NOMO-1 treated with dmso at 0.1 percent for 144 hours (cell line): ENCODE results near the gene RAPSN.
A peak's percentile ranks its signal among the peaks of the same experiment; 100 is the strongest.

Experiments
- DNase-seq: peaks from one replicate; lab custom pipeline; 2025; ENCODE audit not compliant: unreplicated experiment; lab: John Stamatoyannopoulos, UW

RAPSN gene

DNA sequence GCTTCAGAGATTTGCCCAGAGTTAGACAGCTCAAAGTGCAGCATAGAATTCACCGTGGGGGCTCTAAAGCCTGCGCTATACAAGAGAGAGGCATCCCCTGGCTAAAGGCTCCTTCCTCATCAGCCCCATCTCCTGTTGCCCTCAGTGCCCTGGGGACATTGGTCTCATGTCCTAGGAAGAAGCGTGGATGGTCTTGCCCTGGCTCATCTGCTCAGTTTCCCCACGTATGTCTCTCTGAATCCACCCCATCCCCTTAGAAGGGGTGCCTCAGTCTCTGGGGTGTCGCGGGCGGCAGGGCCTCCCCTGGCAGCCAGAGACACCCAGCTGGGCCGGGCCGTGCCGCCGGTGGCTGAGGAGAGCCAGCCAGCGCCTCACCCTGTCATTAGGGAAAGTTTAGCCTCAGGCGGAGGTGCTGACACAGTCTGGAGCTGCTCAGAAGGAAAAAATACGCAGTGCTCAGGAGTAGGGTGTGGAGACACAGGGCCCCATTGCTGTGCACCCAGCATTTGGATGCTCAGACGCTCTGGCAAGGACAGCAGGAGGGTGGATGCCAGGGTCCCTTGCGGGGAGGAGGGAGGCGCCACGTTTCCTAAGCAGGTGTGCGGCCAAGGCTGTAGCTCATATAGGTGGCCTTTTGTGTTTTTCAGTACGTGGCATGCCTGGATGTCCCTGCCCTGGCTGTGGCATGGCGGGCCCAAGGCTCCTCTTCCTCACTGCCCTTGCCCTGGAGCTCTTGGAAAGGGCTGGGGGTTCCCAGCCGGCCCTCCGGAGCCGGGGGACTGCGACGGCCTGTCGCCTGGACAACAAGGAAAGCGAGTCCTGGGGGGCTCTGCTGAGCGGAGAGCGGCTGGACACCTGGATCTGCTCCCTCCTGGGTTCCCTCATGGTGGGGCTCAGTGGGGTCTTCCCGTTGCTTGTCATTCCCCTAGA is 39.2 kb downstream of the RAPSN start:
- no peak for DNase-seq

DNA sequence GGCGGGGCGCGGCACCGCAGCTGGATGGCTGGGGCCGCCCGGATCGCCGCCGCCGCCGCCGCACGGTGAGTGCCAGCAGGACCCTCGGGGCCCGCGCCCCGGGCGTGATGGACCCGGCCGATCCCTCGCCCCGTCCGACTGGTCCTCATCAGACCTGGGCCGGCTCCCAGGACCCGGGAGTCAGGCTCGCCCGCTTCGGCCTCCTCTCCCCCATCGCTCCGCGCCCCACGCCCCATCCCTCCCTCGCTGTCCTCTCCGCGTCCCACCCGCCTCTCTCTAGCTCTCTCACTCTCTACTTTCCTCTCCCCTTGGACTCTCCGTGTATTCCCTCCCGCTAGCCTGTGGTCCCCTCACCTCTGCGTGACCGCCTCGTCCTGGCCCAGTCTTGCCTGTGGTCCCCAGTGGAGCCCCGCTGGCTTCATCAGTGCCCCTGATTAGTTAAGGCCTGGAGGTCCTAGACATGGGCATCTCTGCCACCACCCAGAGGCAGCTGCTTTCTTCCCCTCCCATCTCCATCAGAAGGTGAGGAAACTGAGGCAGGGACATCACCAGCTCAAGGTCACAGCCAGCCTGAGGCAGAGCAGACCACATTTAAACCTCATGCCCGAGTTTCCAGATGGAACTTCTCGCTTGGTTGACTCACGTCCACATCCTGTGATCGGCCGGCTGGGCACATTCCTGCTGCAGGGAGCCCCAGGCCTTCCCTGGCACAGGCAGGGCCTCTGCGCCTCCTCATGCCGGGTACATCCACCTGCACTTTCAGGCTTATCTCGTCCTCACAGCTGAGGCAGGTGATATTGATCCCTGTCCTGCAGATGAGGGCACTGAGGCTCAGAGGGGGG is 40.1 kb downstream of the RAPSN start:
- no peak for DNase-seq

DNA sequence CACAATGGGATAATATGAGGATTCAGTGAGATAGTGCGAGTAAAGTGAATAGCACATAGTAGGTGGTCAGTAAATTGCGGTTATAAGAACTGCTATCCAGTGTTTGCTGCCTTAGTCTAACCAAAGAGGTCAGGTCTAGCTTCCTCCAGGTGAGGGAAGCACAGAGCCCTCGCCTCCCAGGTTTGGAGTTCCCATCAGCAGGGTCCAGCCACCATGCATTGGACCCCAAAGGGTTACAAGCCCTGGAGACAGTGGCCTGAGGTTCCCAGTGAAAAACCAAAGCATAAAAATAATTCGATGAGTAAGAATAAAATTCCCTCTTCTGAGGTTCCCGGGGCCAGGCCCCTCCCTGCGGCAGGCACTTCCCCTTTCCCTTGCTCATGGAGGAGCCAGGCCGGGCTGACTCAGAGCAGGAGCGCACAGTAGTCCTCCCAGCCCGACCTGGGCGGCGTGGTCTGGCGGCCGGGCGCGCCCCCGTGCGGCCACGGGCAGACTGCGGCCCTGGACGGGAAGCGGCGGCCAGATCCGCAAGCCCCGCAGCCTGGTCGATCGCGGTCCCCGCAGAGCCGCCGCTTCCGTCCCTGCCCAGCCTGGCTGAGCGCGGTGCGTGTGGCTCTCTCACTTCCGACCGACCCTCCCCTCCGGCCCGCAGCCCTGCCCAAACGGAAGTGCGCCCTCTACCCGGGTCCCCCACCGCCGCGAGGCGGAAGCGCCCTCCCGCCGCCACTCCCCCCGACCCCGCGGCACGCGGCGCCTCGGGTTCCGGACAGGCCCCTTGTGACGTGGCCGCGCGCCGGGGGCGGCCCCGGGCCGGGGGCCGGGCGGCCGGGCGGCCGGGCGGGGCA is 41.0 kb downstream of the RAPSN start, which contains the start of gene SLC39A13:
SLC39A13 (plus strand) TSS at position 845 of the 845 bp plus-strand sequence. CDS start 1,505 bp downstream, outside the sequence.
- DNase-seq: peak; percentile 99

DNA sequence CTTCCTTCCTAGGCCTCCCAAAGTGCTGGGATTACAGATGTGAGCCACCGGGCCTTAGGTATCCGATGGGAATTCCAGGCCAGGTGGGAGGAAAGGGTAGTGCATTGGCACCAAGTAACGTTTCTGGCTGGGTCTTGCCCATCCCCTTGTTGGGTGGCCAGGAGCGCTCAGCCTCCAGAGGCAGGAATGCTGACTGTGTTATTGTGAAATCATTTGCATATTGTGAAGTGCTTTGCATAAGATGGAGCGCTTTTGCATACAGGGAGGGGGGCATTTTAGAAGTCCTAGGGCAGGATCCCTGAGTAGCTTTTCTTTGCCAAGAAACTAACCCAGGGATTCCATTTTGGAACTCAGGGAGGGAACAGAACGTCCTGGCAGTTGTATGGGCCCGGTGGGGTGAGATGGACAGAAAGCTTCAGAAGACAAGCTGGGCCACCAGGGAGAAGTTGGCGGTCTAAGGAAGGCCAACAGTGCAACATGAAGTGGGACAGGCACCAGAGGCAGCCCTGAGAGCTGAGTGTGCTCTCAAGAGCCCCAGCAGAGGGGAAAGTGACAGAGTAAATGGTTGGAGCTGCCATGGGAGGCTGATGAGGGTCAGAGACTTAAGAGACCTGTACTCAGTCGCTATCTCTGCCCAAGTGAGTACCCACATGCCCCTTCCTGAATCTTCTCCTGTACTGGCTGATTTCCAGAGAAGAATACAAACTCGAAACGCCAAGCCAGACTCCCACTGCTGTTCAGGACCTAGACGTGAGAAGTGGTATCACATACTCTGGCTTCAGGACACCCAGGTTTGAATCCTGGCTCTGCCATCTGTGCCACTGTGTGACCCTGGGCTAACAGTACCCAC is 41.8 kb downstream of the RAPSN start:
- no peak for DNase-seq

DNA sequence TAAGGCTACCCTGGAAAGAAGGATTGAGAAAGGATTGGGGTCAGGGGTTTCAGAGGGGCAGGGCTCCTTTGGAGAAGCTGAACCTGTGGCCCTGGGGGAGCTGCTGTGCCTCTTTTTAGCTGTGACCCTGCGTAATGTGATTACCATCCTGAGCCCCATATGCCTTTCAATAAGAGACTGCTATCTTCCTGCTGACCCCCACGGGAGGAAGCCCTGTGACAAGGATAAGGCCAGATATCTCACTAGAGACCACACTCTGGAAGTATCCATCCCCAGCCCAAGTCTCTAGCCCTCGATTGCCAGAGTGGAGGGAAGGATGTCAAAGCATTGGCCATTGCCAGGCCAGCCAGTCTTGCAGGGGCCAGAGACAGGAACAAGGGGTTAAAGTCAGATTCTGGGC is 45.4 kb downstream of the RAPSN start:
- DNase-seq: no peak

DNA sequence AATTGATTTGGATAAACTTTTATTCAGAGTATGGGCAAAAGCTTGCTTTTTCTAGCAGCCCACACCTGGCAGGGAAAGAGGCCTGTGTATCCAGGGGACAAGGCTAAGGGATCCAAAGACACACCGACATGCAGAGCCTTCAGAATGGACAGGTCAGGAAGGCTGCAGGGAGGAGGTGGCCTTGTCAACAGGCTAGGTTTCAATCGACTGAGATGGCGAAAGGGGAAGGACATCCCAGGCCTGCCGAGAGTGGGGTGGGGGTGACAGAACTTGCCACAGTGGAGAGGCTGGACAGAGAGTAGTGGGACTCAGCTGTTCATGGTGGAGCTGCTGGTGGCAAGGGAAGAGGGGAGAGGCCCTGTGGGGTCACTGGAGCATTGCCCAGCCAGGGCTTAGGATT is 45.8 kb downstream of the RAPSN start:
- DNase-seq: no peak

DNA sequence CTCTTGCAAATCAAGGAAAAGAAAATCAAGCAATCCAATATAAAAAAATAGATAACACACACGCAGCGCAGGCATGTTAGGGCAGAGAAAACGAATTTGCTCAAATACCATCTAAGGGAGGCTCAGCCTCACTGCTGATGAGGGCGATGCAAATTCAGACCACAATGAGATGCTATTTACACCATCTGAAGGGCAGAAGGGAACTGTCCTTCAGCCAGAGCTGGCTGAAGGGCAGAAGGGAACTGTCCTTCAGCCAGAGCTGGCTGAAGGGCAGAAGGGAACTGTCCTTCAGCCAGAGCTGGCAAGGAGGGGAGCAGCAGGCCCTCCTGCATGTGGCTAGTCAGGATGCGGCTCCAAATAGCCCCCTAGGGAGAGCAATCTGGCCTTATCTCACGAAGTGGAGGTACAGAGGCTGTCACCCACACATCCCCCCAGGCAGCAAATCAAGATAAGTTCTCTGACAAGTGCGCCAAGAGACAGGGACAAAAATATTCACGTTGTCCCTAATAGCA is 48.1 kb downstream of the RAPSN start:
- peak; percentile 38 for DNase-seq

DNA sequence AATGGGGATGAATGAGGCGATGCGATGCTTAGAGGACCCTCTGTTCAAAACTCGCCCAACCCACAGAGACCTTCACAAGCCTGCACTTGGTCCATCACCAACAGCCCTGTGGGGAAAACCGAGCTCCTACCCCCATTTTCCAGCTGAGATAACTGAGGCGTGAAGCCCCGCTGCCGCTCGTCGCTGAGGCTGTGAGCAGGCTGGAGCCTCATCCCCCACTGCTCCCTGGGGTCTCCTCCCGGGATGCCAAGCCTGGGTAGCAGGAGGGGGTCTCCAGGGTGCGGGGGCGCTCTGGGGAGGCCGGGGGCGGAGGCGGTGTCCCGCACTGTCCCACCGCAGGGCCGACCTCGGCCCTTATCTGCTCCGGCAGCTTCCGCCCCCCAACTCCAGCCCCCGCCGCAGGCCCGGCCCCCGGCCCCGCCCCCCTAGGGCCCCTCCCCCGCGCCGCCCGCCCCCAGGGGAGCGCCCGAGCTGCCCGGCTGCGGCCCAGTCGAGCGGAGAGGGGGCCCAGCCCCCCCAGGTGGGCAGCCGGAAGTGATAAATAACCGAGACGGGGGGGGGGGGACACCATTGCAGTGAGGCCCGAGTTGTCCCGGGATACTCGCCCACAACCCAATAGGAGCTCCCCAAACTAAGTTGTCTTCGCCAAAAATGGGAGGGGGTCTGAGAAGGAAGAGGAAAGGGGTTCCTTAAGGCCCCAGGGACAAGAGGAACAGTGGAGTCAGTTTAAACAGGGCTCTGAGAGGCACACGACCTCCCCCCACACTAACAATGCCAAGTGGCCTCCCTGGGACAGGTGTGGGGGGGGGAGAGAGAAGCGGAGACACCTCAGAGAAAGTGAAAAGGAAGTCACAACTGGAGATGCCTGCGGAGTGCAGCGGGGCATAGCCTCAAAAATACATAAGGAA is 48.8 kb downstream of the RAPSN start:
- DNase-seq: no peak

DNA sequence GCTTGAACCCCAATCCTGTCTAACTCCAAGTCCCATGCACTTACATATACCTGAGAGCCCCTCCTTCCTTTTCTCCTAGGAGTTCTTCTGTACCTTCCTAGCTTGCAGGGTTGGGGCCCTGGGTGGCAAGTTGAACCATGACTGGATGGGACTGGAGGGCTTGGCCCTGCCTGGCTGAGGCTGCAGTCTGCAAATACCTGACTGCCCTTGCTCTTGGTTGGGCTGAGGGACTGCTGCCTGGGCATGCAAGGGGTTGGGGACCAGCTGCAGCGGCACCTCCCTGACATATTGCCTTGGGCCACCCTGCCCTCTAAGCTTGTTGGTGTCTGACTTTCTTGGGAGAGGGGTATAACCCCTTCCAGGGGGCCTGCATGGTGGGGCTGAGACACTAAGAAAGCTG is 50.4 kb downstream of the RAPSN start:
- no peak for DNase-seq

DNA sequence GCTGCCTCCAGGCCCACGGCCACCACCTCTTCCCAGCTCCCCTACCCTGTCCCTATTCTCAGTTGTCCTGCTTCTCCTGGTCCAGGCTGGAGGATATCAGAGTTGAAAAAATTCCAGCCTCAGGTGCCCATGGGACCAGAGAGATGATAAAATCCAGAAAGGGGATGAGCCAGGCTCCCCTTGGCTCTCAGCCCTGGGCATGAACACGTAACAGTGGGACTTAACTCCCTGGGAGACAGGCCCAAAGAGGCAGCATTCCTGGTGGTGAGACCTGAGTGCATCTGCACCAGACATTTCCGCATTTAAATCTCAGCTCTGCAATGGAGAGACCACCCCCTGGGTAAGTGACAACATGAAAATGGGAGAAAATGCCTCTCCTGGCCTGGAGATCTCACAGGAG is 50.9 kb downstream of the RAPSN start:
- no peak for DNase-seq

DNA sequence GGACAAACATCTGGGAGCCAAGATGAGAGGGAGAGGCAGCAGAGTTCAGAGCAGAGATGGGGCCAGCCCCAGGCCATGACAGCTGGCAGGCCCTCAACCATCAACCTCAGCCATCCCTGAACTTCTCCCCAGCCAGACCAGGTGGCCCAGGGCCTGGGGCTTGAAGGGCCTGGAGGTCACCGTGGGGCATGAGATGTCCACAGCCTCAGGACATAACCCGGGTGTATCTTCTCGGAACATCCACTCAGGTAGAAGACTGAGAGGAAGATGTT is 53.0 kb downstream of the RAPSN start:
- DNase-seq: no peak

DNA sequence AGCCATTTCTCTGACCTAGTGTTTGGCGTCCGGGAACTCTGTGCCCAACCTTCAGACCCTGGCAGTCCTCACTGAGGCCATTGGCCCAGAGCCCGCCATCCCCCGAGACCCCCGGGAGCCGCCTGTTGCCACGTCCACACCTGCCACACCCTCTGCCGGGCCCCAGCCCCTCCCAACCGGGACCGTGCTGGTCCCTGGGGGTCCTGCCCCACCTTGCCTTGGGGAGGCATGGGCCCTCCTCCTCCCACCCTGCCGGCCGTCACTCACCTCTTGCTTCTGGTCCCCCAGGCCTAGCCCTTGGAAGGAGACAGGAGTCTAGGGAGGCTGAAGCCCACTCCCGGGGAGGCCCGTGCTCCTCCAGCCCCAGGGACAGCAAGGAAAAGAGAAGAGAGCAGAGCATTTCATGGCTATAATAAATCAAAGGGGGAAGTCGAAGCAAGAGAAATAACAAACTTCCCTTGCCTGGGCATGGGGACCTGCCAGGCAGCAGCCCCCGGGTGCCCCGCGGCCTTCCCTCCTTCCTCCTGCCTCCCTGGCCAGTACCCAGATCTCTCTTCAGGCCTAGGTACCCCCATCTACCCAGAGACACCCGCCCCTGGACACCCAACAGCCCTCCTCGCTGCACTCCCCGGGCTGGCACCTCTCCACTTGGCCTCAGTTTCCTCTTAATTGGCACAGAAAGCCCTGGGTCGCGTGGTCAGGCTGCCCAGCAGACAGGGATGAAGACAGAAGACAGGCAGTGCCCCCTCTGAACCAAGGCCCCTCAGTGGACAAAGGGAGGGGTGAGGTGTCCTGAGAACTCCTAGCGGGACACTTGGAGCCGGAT is 53.5 kb downstream of the RAPSN start:
- no peak for DNase-seq

DNA sequence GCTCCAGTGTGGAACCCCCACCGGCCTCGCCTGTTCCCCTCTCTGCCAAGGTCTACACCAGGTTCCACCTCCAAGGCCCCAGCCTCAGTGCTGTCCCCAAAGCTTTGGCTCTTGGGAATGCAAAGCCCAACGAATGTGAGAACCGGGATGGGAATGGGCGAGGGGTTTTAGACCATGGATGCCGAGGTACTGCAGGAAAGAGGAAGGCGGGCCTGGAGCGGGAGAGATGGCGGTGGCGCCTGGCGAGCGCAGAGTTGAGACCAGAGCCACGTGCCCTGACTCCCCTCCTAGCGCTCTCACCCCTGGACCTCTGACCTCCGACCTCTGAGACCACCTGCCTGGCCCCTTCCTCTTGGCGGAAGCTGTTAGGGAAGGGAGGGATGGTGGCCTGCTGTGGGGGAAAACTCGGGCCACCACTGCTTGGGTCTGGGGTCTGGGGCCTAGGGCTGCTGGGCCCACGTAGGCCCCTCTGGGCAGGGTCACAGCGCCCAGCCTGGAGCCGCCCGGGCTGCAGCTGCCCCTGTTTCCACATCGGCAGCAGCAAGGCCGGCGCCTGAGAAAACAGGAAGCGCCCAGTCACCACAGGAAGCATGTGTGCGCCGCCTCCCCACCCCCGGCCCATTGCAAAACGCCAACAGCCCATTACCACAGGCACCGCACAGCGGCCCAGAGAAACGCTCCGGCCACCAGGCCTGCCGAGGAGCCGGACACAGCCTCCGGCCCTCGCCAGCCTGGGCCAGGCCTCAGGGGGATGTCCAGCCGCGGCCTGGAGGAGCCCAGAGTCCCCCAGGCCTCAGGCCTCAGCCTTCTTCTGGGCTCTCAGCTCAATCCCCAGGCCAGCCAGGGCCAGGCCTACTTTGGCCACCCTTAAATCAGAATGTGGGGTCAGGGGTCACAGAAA is 54.4 kb downstream of the RAPSN start:
- peak; percentile 91 for DNase-seq

DNA sequence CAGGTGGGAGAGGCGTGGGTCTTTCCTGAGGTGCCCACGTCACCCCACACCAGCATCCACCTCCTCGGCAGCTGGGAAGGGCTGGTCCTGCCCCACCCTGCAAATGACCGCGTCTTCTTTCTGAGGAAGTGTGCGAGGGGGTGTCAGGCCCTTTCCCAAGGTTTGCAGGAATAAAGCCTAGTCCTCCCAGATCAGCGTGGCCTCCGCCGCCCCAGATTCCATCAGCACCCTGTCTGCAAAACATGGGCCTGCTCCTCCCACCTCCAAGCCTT is 55.0 kb downstream of the RAPSN start:
- DNase-seq: no peak

DNA sequence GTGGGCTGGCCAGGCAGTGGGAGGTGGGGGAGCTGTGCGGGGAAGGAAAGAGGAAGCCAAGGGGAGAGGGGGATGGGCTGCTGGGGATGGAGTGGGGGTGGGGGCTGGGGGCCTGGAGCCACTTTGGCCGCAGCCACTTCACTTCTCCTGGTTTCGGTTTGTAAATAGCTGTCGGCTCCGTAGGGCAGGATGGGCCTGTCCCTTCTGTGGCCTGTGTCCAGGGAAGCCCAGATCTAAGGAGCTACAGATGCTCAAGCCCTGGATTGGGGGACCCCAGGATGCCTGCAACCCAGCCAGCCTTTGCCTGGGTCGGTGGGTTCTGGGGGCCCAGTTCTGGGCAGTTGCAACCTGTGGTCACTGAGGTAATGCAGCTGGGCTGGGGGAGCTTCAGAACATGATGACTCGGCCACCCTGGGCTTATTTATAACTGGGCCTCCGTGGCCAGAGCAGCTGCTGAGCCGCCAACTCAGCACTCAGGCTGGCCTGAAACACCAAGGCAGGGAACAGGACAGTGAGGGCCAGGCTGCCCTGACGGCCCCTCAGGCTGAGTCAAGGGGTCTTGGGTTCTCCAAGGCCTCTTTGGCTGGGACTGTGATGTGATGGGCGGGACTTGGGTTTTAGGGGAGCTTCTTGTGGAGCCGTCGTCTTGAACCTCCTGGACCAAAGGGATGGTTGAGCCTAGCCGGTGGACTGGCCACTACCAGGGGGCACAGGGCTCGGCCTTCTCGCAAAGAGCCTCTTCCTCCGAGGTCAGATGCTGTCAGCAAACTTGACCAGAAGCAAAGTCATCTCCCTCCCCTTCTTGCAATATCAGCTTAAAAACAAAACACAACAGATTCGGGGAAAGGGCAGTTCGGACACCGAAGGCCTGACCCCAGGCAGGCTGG is 55.5 kb downstream of the RAPSN start:
- DNase-seq: peak; percentile 69

DNA sequence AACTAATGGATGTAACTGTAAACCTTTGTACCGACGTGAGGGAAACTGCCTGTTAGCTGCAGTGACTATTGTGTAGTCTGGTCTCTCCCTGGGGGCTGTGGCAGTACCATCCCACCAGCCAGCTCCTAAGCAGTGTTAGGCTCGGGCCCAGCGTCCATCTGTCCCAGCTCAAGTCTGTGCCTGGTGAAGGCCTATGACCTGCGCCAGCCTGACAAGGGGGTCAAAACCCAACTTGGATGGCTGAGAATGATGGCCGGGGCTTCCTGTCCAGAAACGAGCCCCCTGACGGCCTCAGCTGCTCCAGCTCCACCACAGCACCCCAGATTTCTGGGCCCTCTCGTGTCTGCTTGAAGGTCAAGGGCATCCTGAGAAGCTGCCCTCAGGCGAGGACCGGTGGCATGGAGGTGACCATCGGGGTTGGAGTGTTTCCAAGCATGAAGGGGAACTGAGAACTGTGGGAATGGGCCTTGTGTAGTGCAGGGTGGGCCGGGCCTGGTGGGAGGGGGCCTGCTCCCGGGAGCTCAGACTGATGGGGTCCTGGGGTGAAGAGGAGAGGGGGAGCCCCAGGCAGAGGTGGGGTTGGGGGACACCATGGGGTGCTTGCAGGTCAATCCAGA is 56.3 kb downstream of the RAPSN start:
- no peak for DNase-seq
